GM18951 (cell line): ENCODE results near the gene INSC.
"Not testable (repeated sequence)": the region's sequence is repeated elsewhere in the genome, so short reads cannot be mapped to it uniquely, and the experiment has no call there.

Experiments used
- POLR2A ChIP-seq: IDR thresholded peaks from 4 replicates; pipeline ENCODE4 v1.6.1; 2011; ENCODE audit warnings: mild to moderate bottlenecking; ENCODE audit not compliant: insufficient read length, insufficient read depth; ENCODE audit errors: extremely low read depth
- in situ Hi-C: fragments of 300-500 bp; cut with MboI; formaldehyde crosslinking; loops from one replicate; pipeline ENCODE4 v1.12.0; 2022; ENCODE audit warnings: low sequenced_read_pairs, mixed read lengths, inconsistent platforms; ENCODE audit not compliant: unreplicated experiment

Gene INSC

GRCh38 chr11:15114501-15115475 lies at the start of gene INSC:
Gene INSC (plus strand): TSS chr11:15114923. CDS start chr11:15149175, 34,252 bp downstream.
- TF ChIP-seq POLR2A, result no peak
- in situ Hi-C loops, result no loop called here

- in situ Hi-C loops, result not testable (repeated sequence)
Observed at GRCh38 chr11:15069751-15070150, 45.0 kb upstream of the INSC start.

DNA sequence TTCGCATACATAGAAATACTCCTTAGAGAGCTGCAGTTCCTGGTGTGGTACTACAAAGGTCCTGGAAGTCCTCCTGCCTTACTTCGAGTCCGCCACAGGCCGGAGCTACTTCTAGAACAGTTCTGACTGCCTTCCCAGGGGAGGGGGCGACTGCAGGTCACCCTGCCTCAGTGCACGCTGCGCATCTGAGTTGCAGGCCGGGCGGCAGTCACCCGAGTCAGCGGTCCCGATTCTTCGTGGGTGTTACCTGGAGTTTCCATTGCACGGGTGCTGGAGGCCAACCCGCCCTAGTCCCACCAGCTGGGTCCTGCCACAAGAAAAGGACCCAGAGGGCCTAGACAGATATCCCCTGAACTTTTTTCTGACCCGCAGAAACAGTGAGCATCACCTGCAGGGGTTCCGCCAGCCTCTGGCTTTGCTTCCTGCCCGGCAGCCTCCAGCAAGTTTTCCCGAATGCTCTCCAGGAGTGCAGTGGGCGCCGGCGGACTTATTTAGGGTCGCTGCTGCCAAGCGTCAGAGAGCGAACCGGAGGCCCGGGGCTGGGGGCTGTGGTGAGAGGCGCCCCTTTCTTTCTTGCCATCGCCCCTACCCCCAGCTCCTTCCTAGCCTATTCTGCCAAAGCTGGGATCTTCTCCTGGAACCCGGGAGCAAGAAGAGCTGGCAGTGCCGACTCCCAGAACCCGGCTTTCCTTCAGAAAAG lies 43.0 kb upstream of the INSC start:
- no peak for TF ChIP-seq POLR2A
- in situ Hi-C loops, result no loop called here

GRCh38 chr11:15072551-15073143 lies 42.1 kb upstream of the INSC start:
- TF ChIP-seq POLR2A, result no peak
- in situ Hi-C loops, result no loop called here

DNA sequence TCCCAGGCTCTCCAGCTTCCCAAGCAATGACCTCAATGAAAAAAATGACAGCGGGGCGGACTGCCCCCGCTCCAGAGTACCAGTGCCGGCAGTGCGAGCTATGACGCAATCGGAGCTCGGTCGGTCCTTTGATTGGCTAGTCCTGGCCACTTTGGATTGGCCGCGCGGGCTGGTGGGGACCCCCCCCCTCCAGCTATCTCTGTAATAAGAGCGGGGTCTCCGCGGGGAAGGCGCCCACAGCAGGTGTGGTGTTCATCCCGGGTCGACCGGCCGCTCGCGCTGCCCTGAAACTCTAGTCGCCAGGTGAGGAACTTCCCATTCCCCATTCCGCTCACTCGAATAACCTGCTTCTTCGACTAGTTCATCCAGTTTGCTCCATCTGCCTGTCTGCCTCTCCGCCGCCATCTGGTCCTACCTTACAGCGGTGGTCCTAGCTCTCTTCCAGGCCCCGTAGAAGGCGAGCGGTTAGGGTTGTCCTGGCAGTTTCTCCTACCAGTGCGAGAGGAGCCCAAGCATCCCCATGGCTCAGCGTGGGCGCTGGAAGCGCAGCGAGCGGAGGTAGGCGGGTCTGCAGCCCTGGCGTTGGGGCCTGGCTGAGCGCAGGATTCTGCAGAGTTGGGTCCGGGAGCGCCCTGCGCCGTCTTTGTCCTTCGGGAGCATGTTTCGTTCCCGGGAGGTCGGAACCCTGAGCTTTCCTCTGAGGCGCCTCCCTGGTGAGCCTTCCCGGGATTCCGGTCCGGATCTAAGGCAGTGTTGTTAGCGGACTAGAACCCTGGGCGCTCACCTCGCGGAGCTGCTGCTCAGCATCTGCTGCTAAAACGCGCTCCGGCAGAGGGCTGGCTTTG lies 41.1 kb upstream of the INSC start, which contains the start of gene CALCB:
CALCB (plus strand) TSS at position 233 of the 845 bp plus-strand sequence. CDS start 1,126 bp downstream, outside the sequence.
- in situ Hi-C loops, result no loop called here

DNA sequence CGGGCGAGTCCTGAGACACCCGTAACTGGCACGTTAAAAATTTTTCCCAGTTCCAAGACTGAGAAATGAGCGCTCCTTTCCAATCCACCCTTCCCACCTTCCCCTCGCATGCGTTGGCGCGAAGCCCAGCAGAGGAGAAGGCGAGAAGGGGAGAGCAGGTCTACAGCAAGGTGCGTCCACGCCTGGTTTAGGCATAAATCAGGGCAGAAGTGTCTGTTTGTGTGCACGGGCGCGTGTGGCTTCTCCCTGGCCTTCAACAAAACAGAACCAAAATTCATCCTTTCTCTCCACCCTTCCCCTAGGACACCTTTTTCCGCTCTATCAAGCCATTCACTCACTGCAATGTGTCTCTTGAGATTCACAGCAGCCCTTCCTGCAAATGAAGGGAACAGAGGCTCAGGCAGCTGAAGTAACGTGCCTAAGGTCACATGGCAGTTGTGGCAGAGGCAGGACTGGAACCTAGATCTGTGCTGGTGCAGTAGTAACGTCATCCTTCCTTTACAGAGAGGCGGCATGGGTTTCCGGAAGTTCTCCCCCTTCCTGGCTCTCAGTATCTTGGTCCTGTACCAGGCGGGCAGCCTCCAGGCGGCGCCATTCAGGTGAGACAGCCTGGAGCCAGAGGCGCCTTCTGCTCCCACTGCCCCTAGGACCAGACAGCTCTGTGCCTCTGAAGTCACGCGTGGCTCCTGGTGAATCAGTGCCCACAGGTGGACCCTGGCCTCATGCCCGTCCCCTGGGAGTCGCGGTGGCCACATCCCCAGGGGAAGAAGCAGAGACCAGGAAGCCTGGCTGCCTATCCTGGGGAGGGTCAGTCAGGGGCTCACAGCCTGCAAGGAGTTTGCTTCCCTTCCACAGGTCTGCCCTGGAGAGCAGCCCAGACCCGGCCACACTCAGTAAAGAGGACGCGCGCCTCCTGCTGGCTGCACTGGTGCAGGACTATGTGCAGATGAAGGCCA lies 40.2 kb upstream of the INSC start:
- no peak for TF ChIP-seq POLR2A
- in situ Hi-C loops, result no loop called here

More for the DNA sequence above, 41.1 kb upstream of the INSC start, which contains the start of gene CALCB:
- no peak for TF ChIP-seq POLR2A

- in situ Hi-C loops, result no loop called here
- no peak for TF ChIP-seq POLR2A
Observed at GRCh38 chr11:15075162-15075526, 39.6 kb upstream of the INSC start.

DNA sequence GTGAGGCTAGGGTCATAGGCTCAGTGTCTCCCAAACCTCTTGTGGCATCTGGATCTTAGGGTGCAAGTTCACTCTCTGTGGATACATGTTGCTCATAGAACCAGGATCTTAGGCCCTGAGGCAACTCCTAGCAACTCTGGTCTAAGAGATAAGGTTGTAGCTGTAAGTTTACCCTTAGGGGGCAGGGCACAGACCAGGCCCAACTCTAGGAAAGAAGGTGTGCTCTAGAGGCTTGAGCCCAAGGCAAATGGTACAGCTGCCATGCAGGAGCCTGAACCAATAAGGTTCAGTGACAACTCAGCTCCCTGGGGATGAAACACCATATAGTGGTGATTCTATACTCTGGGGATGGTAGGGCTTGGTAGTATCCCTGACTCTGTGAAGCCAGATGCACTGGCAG lies 23.5 kb upstream of the INSC start:
- in situ Hi-C loops, result no loop called here
- no peak for TF ChIP-seq POLR2A

DNA sequence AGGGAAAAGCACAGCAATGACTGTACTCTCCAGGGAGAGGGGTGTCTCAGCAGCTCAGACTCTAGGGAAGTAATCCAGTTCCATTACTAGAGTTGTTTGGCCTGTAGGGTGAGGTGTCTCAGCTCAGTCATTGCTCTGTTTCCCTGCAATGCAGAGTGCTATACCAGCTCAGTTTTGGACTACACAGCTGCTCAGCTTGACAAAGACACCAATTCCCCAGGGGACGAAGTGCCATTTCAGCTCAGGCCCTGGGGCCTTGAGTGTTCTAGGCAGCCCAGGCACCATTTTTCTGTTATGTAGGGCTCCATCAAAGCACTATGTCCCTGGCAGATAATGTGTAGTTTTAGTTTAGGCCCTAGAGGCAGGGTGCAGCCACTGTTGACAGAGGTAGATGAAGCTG lies 23.1 kb upstream of the INSC start:
- in situ Hi-C loops, result no loop called here
- no peak for TF ChIP-seq POLR2A

- in situ Hi-C loops, result no loop called here
- no peak for TF ChIP-seq POLR2A
Observed at GRCh38 chr11:15093432-15093831, 21.3 kb upstream of the INSC start.

DNA sequence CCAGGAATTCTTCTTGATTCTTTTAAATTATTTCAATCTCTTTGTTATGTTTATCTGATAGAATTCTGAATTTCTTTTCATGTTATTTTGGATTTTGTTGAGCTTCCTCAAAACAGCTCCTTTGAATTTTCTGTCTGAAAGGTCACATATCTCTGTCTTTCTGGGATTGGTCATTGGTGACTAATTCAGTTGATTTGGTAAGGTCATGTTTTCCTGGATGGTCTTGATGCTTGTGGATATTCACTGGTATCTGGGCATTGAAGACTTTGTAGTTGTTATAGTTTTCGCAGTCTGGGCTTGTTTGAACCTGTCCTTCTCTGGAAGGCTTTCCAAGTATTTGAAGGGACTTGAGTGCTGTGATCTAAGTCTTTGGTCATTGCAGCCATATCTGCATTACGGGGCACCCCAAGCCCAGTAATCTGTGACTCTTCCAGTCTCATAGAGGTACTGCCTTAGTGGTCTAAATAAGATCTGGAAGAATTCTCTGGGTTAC lies 18.9 kb upstream of the INSC start:
- TF ChIP-seq POLR2A, result no peak
- in situ Hi-C loops, result no loop called here
